Tibial nerve (tissue), 4 donors: ENCODE measurements around the gene TXNL1. TPM values are rescaled to one million over a fixed set of nuclear protein-coding genes. Genes with fewer than 3 reads are reported as not detected.
A peak's percentile ranks its signal among the peaks of the same experiment; 100 is the strongest.

Experiments used
- DNase-seq, 2 donors: peaks; one replicate each; pipeline ENCODE4 v3.0.0-alpha.2; 2019; ENCODE audit warnings: low spot score in 2 of 2
- H3K27ac ChIP-seq, 4 donors: fragments of 200-600 bp; sonication (generic) in 3 of 4; one replicate each; pipeline ENCODE4 v1.5.1; 2017 to 2019; ENCODE audit warnings: mild to moderate bottlenecking in 1 of 4
- H3K27me3 ChIP-seq, 2 donors: fragments of 200-600 bp; sonication (generic) in 1 of 2; one replicate each; pipeline versions ENCODE4 v1.5.1 to v1.6.0; 2017 to 2019
- H3K36me3 ChIP-seq, 3 donors: fragments of 200-600 bp; sonication (generic); one replicate each; pipeline ENCODE4 v1.5.1; 2018 to 2019
- H3K4me1 ChIP-seq, 4 donors: fragments of 200-600 bp; sonication (generic) in 3 of 4; one replicate each; pipeline ENCODE4 v1.5.1; 2017 to 2019
- H3K4me3 ChIP-seq, 4 donors: fragments of 200-600 bp; sonication (generic) in 3 of 4; one replicate each; pipeline ENCODE4 v1.5.1; 2017 to 2019; ENCODE audit warnings: mild to moderate bottlenecking in 1 of 4, moderate library complexity in 1 of 4
- H3K9me3 ChIP-seq, 4 donors: fragments of 200-600 bp; sonication (generic) in 3 of 4; one replicate each; pipeline ENCODE4 v1.5.1; 2017 to 2019
- CTCF ChIP-seq, 5 experiments: fragments of 200-600 bp in 3 of 5; fragments of 450-650 bp in 2 of 5; sonication (generic) in 3 of 5; IDR thresholded peaks; one replicate each; pipeline ENCODE4 v1.5.1; 2016 to 2019; ENCODE audit warnings: antibody characterized with exemption in 5 of 5, mild to moderate bottlenecking in 3 of 5, moderate library complexity in 2 of 5
- EP300 ChIP-seq, 2 donors: sonication (generic); formaldehyde crosslinking; IDR thresholded peaks; one replicate each; pipeline ENCODE4 v1.6.1; 2017; ENCODE audit warnings: antibody characterized with exemption in 2 of 2, mild to moderate bottlenecking in 1 of 2
- POLR2A ChIP-seq, 2 donors: fragments of 450-650 bp; IDR thresholded peaks; one replicate each; pipeline ENCODE4 v1.6.1; 2017; ENCODE audit warnings: antibody characterized with exemption in 2 of 2, mild to moderate bottlenecking in 2 of 2, moderate library complexity in 2 of 2
- WGBS, 2 donors: methylation state at CpG; one replicate each; pipeline ENCODE4 v1.1.5; 2018; 5-methylcytosine and 5-hydroxymethylcytosine counted together
- total RNA-seq, 4 donors: library from RNA; depleted of rRNA; stranded (reverse); fragments of >200 nt; gene quantifications; one replicate each; pipeline ENCODE4 v1.1.0, GENCODE V29; 2016

Gene TXNL1
- total RNA-seq, 4 donors from 2014 or later = 18.0 to 38.2 (median 20.3) TPM

GRCh38 chr18:56652802-56653201 lies 14.4 kb upstream of the TXNL1 start:
- Histone ChIP-seq H3K4me1 (peaks cover 0 to 19% (median 5%) of the 10 kb centered on the region in 4 donors), H3K4me3 (no peak overlapping the region), H3K36me3 (peaks cover 0 to 1% (median 0%) of the 10 kb centered on the region in 3 donors), H3K27me3 (no peaks in the 10 kb centered on the region), H3K27ac (no peak overlapping the region), H3K9me3 (no peaks in the 10 kb centered on the region)
- 71 to 84% methylated on average over 4 of the region's 4 CpGs for WGBS, 2 donors
- DNase-seq = no peak
- TF ChIP-seq CTCF (IDR thresholded peaks at IDR 0.05) (no peak), POLR2A (IDR thresholded peaks at IDR 0.05) (no peak), EP300 (IDR thresholded peaks at IDR 0.05) (no peak)

- TF ChIP-seq CTCF (IDR thresholded peaks at IDR 0.05) (no peak), POLR2A (IDR thresholded peaks at IDR 0.05) (no peak), EP300 (IDR thresholded peaks at IDR 0.05) (no peak)
- Histone ChIP-seq H3K4me3 (peak overlapping the region; percentile 52 to 90 (median 70)), H3K27ac (peak overlapping the region; percentile 21 to 86 (median 84)), H3K4me1 (peaks cover 0 to 19% (median 5%) of the 10 kb centered on the region in 4 donors), H3K27me3 (no peaks in the 10 kb centered on the region), H3K9me3 (no peaks in the 10 kb centered on the region), H3K36me3 (no peaks in the 10 kb centered on the region)
- 4 to 10% methylated on average over 4 to 5 of the region's 5 CpGs for WGBS, 2 donors
- no peak for DNase-seq
Measured at GRCh38 chr18:56651771-56652092, 13.3 kb upstream of the TXNL1 start.

- H3K4me1 ChIP-seq = peaks cover 0 to 19% (median 5%) of the 10 kb centered on the region in 4 donors
- DNase-seq = peak; percentile 93 to 94
- TF ChIP-seq POLR2A (IDR thresholded peaks at IDR 0.05) (peak in 1 of 2 donors; percentile 40), CTCF (IDR thresholded peaks at IDR 0.05) (peak in 2 of 5 experiments; percentile 12 to 29), EP300 (IDR thresholded peaks at IDR 0.05) (peak; percentile 67 to 89)
- no peaks in the 10 kb centered on the region for H3K9me3 ChIP-seq
- no peaks in the 10 kb centered on the region for H3K27me3 ChIP-seq
- WGBS, 2 donors = 1% methylated on average over 15 to 47 of the region's 47 CpGs
- no peaks in the 10 kb centered on the region for H3K36me3 ChIP-seq
- H3K27ac ChIP-seq = peak within 1 kb of the TSS; percentile 21 to 86 (median 84)
- H3K4me3 ChIP-seq = peak within 1 kb of the TSS; percentile 52 to 90 (median 70)
Measured at GRCh38 chr18:56650944-56651770, 12.8 kb upstream of the TXNL1 start, which contains the start of gene WDR7. TSS of gene WDR7 (plus strand) at chr18:56651359. CDS start at chr18:56672516, 21,157 bp downstream.

GRCh38 chr18:56649996-56650395 lies 11.6 kb upstream of the TXNL1 start:
- H3K27ac ChIP-seq = no peak overlapping the region
- 100% methylated on average over 1 of the region's 1 CpG for WGBS, 2 donors
- DNase-seq = no peak
- H3K4me1 ChIP-seq = peaks cover 0 to 19% (median 5%) of the 10 kb centered on the region in 4 donors
- no peak for TF ChIP-seq POLR2A (IDR thresholded peaks at IDR 0.05)
- TF ChIP-seq CTCF (IDR thresholded peaks at IDR 0.05) = no peak
- no peak for TF ChIP-seq EP300 (IDR thresholded peaks at IDR 0.05)
- H3K36me3 ChIP-seq = no peaks in the 10 kb centered on the region
- no peaks in the 10 kb centered on the region for H3K27me3 ChIP-seq
- H3K9me3 ChIP-seq = no peaks in the 10 kb centered on the region
- H3K4me3 ChIP-seq = no peak overlapping the region
